IPS DF 6.9 (cell line): Measurements from ENCODE around the gene SUSD2.

Experiments used
- DNase-seq: peaks from one replicate; pipeline ENCODE4 v3.0.0-alpha.2; 2013; ENCODE audit warnings: low read depth, low spot score
- H3K27ac ChIP-seq: one replicate; pipeline ENCODE4 v1.5.1; 2013; ENCODE audit warnings: low read length, control low read depth
- H3K27me3 ChIP-seq: 2 replicates; pipeline ENCODE4 v1.6.1; 2013; ENCODE audit warnings: mild to moderate bottlenecking, low read length; ENCODE audit not compliant: control insufficient read depth, insufficient read depth
- H3K36me3 ChIP-seq: 2 replicates; pipeline ENCODE4 v1.6.1; 2013; ENCODE audit warnings: low read length; ENCODE audit not compliant: control insufficient read depth, insufficient read depth
- H3K4me1 ChIP-seq: 2 replicates; pipeline ENCODE4 v1.6.1; 2013; ENCODE audit warnings: low read length; ENCODE audit not compliant: control insufficient read depth, insufficient read depth
- H3K4me3 ChIP-seq: 2 replicates; pipeline ENCODE4 v1.5.1; 2013; ENCODE audit warnings: mild to moderate bottlenecking, low read length
- H3K9me3 ChIP-seq: 2 replicates; pipeline ENCODE4 v1.6.1; 2013; ENCODE audit warnings: low read length, inconsistent platforms; ENCODE audit not compliant: control insufficient read depth, insufficient read depth
- WGBS: extraction: QIAGEN DNeasy Blood & Tissue Kit; methylation state at CpG from one replicate; pipeline ENCODE4 v1.1.7; 2013; ENCODE audit warnings: mixed read lengths, missing lambda C conversion rate; ENCODE audit not compliant: insufficient read length, insufficient coverage; 5-methylcytosine and 5-hydroxymethylcytosine counted together

SUSD2 gene

GRCh38 chr22:24214467-24215285 is 33.4 kb downstream of the SUSD2 start:
- no CpG with 5 or more reads among the region's 12 CpGs for WGBS
- Histone ChIP-seq H3K4me3 (no peak overlapping the region), H3K36me3 (no peaks in the 10 kb centered on the region), H3K27me3 (no peaks in the 10 kb centered on the region), H3K27ac (no peak overlapping the region), H3K9me3 (no peaks in the 10 kb centered on the region), H3K4me1 (no peaks in the 10 kb centered on the region)
- DNase-seq: no peak

- WGBS: no CpG with 5 or more reads among the region's 12 CpGs
- no peaks in the 10 kb centered on the region for H3K27me3 ChIP-seq
- H3K4me1 ChIP-seq: no peaks in the 10 kb centered on the region
- no peak for DNase-seq
- no peak overlapping the region for H3K27ac ChIP-seq
- no peak overlapping the region for H3K4me3 ChIP-seq
- no peaks in the 10 kb centered on the region for H3K36me3 ChIP-seq
- no peaks in the 10 kb centered on the region for H3K9me3 ChIP-seq
Measured at GRCh38 chr22:24216541-24217209, 35.4 kb downstream of the SUSD2 start.

- no CpG with 5 or more reads among the region's 3 CpGs for WGBS
- no peaks in the 10 kb centered on the region for H3K9me3 ChIP-seq
Measured at GRCh38 chr22:24217384-24217783, 36.1 kb downstream of the SUSD2 start.

GRCh38 chr22:24219750-24220149 is 38.5 kb downstream of the SUSD2 start:
- Histone ChIP-seq H3K36me3 (no peaks in the 10 kb centered on the region), H3K4me3 (no peak overlapping the region), H3K4me1 (no peaks in the 10 kb centered on the region), H3K9me3 (no peaks in the 10 kb centered on the region; the same call in 1 of the 2 replicates), H3K27ac (no peak overlapping the region), H3K27me3 (no peaks in the 10 kb centered on the region)
- no CpG with 5 or more reads among the region's 9 CpGs for WGBS
- DNase-seq: no peak

More at GRCh38 chr22:24217384-24217783, 36.1 kb downstream of the SUSD2 start:
- Histone ChIP-seq H3K27me3 (no peaks in the 10 kb centered on the region), H3K27ac (no peak overlapping the region), H3K4me3 (no peak overlapping the region), H3K36me3 (no peaks in the 10 kb centered on the region), H3K4me1 (no peaks in the 10 kb centered on the region)
- DNase-seq: no peak

GRCh38 chr22:24224468-24224867 is 43.2 kb downstream of the SUSD2 start:
- no peak for DNase-seq
- no CpG with 5 or more reads among the region's 1 CpG for WGBS
- Histone ChIP-seq H3K9me3 (no peaks in the 10 kb centered on the region; the same call in 1 of the 2 replicates), H3K4me3 (no peak overlapping the region), H3K36me3 (no peaks in the 10 kb centered on the region), H3K4me1 (no peaks in the 10 kb centered on the region), H3K27ac (no peak overlapping the region), H3K27me3 (no peaks in the 10 kb centered on the region)

GRCh38 chr22:24225044-24225601 is 43.8 kb downstream of the SUSD2 start:
- Histone ChIP-seq H3K27ac (no peak overlapping the region), H3K9me3 (no peaks in the 10 kb centered on the region; the same call in 1 of the 2 replicates), H3K36me3 (no peaks in the 10 kb centered on the region), H3K4me1 (no peaks in the 10 kb centered on the region), H3K27me3 (no peaks in the 10 kb centered on the region), H3K4me3 (no peak overlapping the region)
- WGBS: no CpG with 5 or more reads among the region's 14 CpGs
- DNase-seq: no peak

GRCh38 chr22:24225951-24226350 is 44.7 kb downstream of the SUSD2 start:
- Histone ChIP-seq H3K4me1 (no peaks in the 10 kb centered on the region; the same call in 1 of the 2 replicates), H3K9me3 (no peaks in the 10 kb centered on the region; the same call in 1 of the 2 replicates), H3K36me3 (no peaks in the 10 kb centered on the region), H3K27me3 (no peaks in the 10 kb centered on the region), H3K4me3 (no peak overlapping the region), H3K27ac (no peak overlapping the region)
- WGBS: no CpG with 5 or more reads among the region's 14 CpGs
- DNase-seq: no peak

- no peak for DNase-seq
- H3K9me3 ChIP-seq: no peaks in the 10 kb centered on the region
- no peaks in the 10 kb centered on the region; the same call in 1 of the 2 replicates for H3K4me1 ChIP-seq
- no CpG with 5 or more reads among the region's 18 CpGs for WGBS
- H3K27ac ChIP-seq: no peak overlapping the region
- no peaks in the 10 kb centered on the region for H3K36me3 ChIP-seq
- no peaks in the 10 kb centered on the region for H3K27me3 ChIP-seq
- no peak overlapping the region for H3K4me3 ChIP-seq
Measured at GRCh38 chr22:24230911-24231656, 49.8 kb downstream of the SUSD2 start.

GRCh38 chr22:24231706-24232105 is 50.4 kb downstream of the SUSD2 start:
- Histone ChIP-seq H3K27ac (no peak overlapping the region), H3K4me1 (no peaks in the 10 kb centered on the region; the same call in 1 of the 2 replicates), H3K9me3 (no peaks in the 10 kb centered on the region), H3K27me3 (no peaks in the 10 kb centered on the region), H3K4me3 (no peak overlapping the region), H3K36me3 (no peaks in the 10 kb centered on the region)
- WGBS: no CpG with 5 or more reads among the region's 9 CpGs
- DNase-seq: no peak

GRCh38 chr22:24232124-24232523 is 50.8 kb downstream of the SUSD2 start:
- Histone ChIP-seq H3K27me3 (no peaks in the 10 kb centered on the region), H3K4me1 (no peaks in the 10 kb centered on the region; the same call in 1 of the 2 replicates), H3K36me3 (no peaks in the 10 kb centered on the region), H3K27ac (no peak overlapping the region), H3K4me3 (no peak overlapping the region), H3K9me3 (no peaks in the 10 kb centered on the region)
- no peak for DNase-seq
- no CpG with 5 or more reads among the region's 6 CpGs for WGBS
